GM12878 (cell line): ENCODE measurements around the gene PRMT1. TPM values are rescaled to one million over a fixed set of nuclear protein-coding genes. Genes with fewer than 3 reads are reported as not detected.

Source experiments
- CEBPB ChIP-seq, 2 experiments: fragments of 150-350 bp in 1 of 2; IDR thresholded peaks; 2 replicates each; pipeline ENCODE4 v1.6.1; 2012 to 2014; ENCODE audit warnings: low read depth in 2 of 2, low read length in 2 of 2, borderline replicate concordance in 1 of 2, inconsistent platforms in 1 of 2
- CHD1 ChIP-seq: IDR thresholded peaks from 2 replicates; pipeline ENCODE4 v1.6.1; 2012; ENCODE audit warnings: low read depth, low read length, improper control_type of control experiment
- EZH2 ChIP-seq: IDR thresholded peaks from 2 replicates; pipeline ENCODE4 v1.6.1; 2012; ENCODE audit warnings: low read depth, mild to moderate bottlenecking, control low read depth, inconsistent platforms, low read length, borderline replicate concordance; ENCODE audit not compliant: control insufficient read depth
- FOS ChIP-seq: IDR thresholded peaks from 3 replicates; pipeline ENCODE4 v1.6.1; 2011; ENCODE audit warnings: borderline replicate concordance; ENCODE audit not compliant: insufficient read length; ENCODE audit errors: extremely low read depth
- IRF4 ChIP-seq: IDR thresholded peaks from 2 replicates; pipeline ENCODE4 v1.6.1; 2011; ENCODE audit warnings: low read depth, low read length
- JUND ChIP-seq: IDR thresholded peaks from 2 replicates; pipeline ENCODE4 v1.6.1; 2012; ENCODE audit warnings: low read depth, mild to moderate bottlenecking, low read length, improper control_type of control experiment, moderate library complexity
- MXI1 ChIP-seq: fragments of 150-350 bp; IDR thresholded peaks from 2 replicates; pipeline ENCODE4 v1.6.1; 2011; ENCODE audit warnings: low read depth, mild to moderate bottlenecking, inconsistent platforms, low read length, improper control_type of control experiment
- NRF1 ChIP-seq: conservative IDR thresholded peaks from 2 replicates; pipeline ENCODE4 v1.6.1; 2011; ENCODE audit warnings: mild to moderate bottlenecking, low read depth, low read length, improper control_type of control experiment
- SRF ChIP-seq, 2 experiments: IDR thresholded peaks; 2 replicates each; pipeline ENCODE4 v1.6.1; 2011; ENCODE audit warnings: low read depth in 2 of 2, low read length in 2 of 2, mild to moderate bottlenecking in 1 of 2, moderate library complexity in 1 of 2
- SUZ12 ChIP-seq: fragments of 200-600 bp; sonication (generic); IDR thresholded peaks from one replicate; pipeline ENCODE4 v1.6.1; 2018; ENCODE audit warnings: antibody characterized with exemption, mild to moderate bottlenecking; ENCODE audit not compliant: unreplicated experiment
- ZNF207 ChIP-seq: fragments of 450-650 bp; IDR thresholded peaks from 2 replicates; pipeline ENCODE4 v1.6.1; 2014; ENCODE audit warnings: antibody characterized with exemption, mild to moderate bottlenecking, borderline replicate concordance
- polyA plus RNA-seq, 11 experiments: library from polyadenylated mRNA; depleted of rRNA in 4 of 11; unstranded in 6 of 11; stranded (reverse) in 5 of 11; fragments of >200 nt; fragmentation: Nextera tagmentation in 4 of 11; fragmentation: Illumina TruSeq in 1 of 11; extraction: Ambion mirVana in 4 of 11; extraction: Trizol in 1 of 11; gene quantifications; 1 replicate in 1 of 11; 2 replicates in 10 of 11; pipeline versions ENCODE4 v1.2.1 to v1.2.3, GENCODE V29; 2011 to 2016; ENCODE audit warnings: inconsistent platforms in 2 of 11, missing spikeins in 2 of 11, low read depth in 1 of 11
- total RNA-seq, 4 experiments: library from RNA; depleted of rRNA in 3 of 4; stranded (reverse); fragments of >200 nt in 3 of 4; fragmentation: Illumina TruSeq in 1 of 4; extraction: Trizol in 1 of 4; gene quantifications; 2 replicates each; pipeline versions ENCODE4 v1.2.1 to v1.2.3, GENCODE V29; 2013 to 2021
- TF ChIP-seq, protein P1 (sequence below): IDR thresholded peaks from 2 replicates; pipeline ENCODE4 v1.6.1; 2012; ENCODE audit warnings: improper control_type of control experiment, low read depth, low read length; ENCODE audit not compliant: insufficient replicate concordance
- TF ChIP-seq, protein P2 (sequence below): IDR thresholded peaks from 2 replicates; pipeline ENCODE4 v1.6.1; 2012; ENCODE audit warnings: low read length, inconsistent platforms
- TF ChIP-seq, protein P3 (sequence below): IDR thresholded peaks from 2 replicates; pipeline ENCODE4 v1.6.1; 2011; ENCODE audit warnings: low read depth, low read length, improper control_type of control experiment, borderline replicate concordance
- TF ChIP-seq, protein P4 (sequence below): fragments of 450-650 bp; IDR thresholded peaks from 2 replicates; pipeline ENCODE4 v1.6.1; 2017; ENCODE audit warnings: low read depth, mild to moderate bottlenecking, moderate library complexity
- TF ChIP-seq, protein P5 (sequence below): fragments of 450-650 bp; IDR thresholded peaks from 2 replicates; pipeline ENCODE4 v1.6.1; 2017; ENCODE audit warnings: borderline replicate concordance

Gene PRMT1
- total and polyA plus RNA-seq, 10 of the 15 experiments (the other 5 are each of a cell fraction or from before 2014, with no cell fraction given): 19.9 to 667 (median 444) TPM

DNA sequence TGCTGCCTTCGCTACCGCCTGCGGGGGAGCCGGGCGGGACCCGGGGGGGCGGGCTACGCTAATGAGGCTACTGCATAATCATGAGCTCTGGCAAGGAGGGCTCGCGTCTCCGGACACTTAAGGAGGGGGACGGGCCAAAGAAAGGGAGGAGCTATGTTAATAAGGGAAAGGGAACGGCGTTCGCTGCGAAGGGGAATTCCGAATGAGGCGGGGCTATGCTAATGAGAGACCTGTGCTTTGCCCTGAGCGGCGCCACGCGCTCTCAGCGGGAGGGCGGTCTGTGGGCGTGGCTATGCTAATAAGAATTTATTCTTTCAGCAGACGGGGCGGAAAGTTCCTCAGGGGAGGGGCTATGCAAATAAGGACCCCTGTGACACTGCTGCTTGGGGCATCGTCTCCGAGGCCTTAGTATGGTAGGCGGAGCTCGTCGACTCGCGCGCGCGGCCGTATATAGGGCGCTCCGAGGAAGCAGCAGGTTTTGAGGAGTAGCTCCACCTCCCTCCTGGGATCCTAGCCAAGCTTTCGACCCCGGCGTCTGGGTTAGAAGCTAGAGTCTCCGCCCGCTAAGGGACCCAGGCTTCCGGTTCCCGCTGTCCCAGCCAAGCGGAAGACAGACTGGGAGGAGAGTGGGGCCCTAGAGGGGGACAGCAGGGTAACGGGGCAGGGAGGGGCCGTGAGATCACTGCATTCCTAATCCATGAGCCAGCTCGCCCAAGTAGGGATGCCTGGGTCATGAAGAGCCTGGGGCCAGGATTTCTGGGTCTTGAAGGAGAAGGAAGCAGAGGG, 36.8 kb upstream of the PRMT1 start, which contains the start of gene RRAS (continued):
- TF ChIP-seq EZH2 (no peak), ZNF207 (0 out of 2 replicates have a peak, but pooled peaks have one; percentile 42), CHD1 (no peak), MXI1 (peak; percentile 42), SUZ12 (no peak), CEBPB (IDR thresholded peaks at IDR 0.05; ENCODE audit: borderline replicate concordance in 1 of 2, low read depth in 2 of 2, low read length in 2 of 2) (no peak), JUND (no peak), IRF4 (no peak), NRF1 (0 out of 2 replicates have a peak, but pooled peaks have one; percentile 4), FOS (no peak), SRF (IDR thresholded peaks at IDR 0.05; ENCODE audit: low read depth in 2 of 2, low read length in 2 of 2) (0 out of 4 replicates have a peak, but pooled peaks of 1 of the 2 experiments have one; percentile 35)
- TF ChIP-seq, protein P1, sequence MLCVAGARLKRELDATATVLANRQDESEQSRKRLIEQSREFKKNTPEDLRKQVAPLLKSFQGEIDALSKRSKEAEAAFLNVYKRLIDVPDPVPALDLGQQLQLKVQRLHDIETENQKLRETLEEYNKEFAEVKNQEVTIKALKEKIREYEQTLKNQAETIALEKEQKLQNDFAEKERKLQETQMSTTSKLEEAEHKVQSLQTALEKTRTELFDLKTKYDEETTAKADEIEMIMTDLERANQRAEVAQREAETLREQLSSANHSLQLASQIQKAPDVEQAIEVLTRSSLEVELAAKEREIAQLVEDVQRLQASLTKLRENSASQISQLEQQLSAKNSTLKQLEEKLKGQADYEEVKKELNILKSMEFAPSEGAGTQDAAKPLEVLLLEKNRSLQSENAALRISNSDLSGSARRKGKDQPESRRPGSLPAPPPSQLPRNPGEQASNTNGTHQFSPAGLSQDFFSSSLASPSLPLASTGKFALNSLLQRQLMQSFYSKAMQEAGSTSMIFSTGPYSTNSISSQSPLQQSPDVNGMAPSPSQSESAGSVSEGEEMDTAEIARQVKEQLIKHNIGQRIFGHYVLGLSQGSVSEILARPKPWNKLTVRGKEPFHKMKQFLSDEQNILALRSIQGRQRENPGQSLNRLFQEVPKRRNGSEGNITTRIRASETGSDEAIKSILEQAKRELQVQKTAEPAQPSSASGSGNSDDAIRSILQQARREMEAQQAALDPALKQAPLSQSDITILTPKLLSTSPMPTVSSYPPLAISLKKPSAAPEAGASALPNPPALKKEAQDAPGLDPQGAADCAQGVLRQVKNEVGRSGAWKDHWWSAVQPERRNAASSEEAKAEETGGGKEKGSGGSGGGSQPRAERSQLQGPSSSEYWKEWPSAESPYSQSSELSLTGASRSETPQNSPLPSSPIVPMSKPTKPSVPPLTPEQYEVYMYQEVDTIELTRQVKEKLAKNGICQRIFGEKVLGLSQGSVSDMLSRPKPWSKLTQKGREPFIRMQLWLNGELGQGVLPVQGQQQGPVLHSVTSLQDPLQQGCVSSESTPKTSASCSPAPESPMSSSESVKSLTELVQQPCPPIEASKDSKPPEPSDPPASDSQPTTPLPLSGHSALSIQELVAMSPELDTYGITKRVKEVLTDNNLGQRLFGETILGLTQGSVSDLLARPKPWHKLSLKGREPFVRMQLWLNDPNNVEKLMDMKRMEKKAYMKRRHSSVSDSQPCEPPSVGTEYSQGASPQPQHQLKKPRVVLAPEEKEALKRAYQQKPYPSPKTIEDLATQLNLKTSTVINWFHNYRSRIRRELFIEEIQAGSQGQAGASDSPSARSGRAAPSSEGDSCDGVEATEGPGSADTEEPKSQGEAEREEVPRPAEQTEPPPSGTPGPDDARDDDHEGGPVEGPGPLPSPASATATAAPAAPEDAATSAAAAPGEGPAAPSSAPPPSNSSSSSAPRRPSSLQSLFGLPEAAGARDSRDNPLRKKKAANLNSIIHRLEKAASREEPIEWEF: no peak
- TF ChIP-seq, protein P2, sequence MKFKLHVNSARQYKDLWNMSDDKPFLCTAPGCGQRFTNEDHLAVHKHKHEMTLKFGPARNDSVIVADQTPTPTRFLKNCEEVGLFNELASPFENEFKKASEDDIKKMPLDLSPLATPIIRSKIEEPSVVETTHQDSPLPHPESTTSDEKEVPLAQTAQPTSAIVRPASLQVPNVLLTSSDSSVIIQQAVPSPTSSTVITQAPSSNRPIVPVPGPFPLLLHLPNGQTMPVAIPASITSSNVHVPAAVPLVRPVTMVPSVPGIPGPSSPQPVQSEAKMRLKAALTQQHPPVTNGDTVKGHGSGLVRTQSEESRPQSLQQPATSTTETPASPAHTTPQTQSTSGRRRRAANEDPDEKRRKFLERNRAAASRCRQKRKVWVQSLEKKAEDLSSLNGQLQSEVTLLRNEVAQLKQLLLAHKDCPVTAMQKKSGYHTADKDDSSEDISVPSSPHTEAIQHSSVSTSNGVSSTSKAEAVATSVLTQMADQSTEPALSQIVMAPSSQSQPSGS: no peak
- TF ChIP-seq, protein P3, sequence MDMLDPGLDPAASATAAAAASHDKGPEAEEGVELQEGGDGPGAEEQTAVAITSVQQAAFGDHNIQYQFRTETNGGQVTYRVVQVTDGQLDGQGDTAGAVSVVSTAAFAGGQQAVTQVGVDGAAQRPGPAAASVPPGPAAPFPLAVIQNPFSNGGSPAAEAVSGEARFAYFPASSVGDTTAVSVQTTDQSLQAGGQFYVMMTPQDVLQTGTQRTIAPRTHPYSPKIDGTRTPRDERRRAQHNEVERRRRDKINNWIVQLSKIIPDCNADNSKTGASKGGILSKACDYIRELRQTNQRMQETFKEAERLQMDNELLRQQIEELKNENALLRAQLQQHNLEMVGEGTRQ: no peak; the same call in 1 of the 2 replicates
- TF ChIP-seq, protein P4, sequence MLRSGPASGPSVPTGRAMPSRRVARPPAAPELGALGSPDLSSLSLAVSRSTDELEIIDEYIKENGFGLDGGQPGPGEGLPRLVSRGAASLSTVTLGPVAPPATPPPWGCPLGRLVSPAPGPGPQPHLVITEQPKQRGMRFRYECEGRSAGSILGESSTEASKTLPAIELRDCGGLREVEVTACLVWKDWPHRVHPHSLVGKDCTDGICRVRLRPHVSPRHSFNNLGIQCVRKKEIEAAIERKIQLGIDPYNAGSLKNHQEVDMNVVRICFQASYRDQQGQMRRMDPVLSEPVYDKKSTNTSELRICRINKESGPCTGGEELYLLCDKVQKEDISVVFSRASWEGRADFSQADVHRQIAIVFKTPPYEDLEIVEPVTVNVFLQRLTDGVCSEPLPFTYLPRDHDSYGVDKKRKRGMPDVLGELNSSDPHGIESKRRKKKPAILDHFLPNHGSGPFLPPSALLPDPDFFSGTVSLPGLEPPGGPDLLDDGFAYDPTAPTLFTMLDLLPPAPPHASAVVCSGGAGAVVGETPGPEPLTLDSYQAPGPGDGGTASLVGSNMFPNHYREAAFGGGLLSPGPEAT: peak; percentile 83; the same call in 1 of the 2 replicates
- TF ChIP-seq, protein P5, sequence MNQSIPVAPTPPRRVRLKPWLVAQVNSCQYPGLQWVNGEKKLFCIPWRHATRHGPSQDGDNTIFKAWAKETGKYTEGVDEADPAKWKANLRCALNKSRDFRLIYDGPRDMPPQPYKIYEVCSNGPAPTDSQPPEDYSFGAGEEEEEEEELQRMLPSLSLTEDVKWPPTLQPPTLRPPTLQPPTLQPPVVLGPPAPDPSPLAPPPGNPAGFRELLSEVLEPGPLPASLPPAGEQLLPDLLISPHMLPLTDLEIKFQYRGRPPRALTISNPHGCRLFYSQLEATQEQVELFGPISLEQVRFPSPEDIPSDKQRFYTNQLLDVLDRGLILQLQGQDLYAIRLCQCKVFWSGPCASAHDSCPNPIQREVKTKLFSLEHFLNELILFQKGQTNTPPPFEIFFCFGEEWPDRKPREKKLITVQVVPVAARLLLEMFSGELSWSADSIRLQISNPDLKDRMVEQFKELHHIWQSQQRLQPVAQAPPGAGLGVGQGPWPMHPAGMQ: no peak
